GM19438 (cell line): ENCODE results near the gene DYNC2LI1.

Experiments
- ATAC-seq: cut with Tn5 transposase; IDR thresholded peaks from one replicate; pipeline ENCODE4 v1.9.1; 2021; ENCODE audit warnings: low read depth; ENCODE audit not compliant: unreplicated experiment

DYNC2LI1 gene

DNA sequence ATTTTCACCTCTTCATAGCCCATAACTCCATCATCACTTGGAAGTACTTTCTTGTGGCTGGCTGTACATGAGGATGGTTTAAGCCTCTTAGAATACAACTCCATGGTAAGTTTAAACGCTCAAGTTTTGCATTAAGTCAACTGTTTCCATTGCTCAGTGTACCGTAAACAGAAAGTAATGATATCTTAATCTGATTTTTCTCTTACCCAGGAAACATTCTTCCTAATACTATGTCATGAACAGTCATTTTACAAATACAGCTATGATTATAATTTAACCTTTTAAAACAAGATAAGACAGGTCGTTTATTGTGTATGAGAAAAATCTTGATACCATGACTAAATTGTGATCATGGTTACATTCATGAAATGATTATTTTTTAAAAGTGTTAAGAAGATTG lies 11.6 kb upstream of the DYNC2LI1 start:
- no peak for ATAC-seq

- ATAC-seq: no peak
Measured at GRCh38 chr2:43763091-43763490, 10.7 kb upstream of the DYNC2LI1 start.

GRCh38 chr2:43764086-43764705 lies 9.6 kb upstream of the DYNC2LI1 start:
- ATAC-seq: no peak

GRCh38 chr2:43766006-43766405 lies 7.8 kb upstream of the DYNC2LI1 start:
- ATAC-seq: no peak

- no peak for ATAC-seq
Measured at GRCh38 chr2:43774617-43775016, 778 bp downstream of the DYNC2LI1 start.

- ATAC-seq: no peak
Measured at GRCh38 chr2:43776324-43776723, 2.5 kb downstream of the DYNC2LI1 start.

GRCh38 chr2:43777306-43777926 lies 3.6 kb downstream of the DYNC2LI1 start:
- ATAC-seq: no peak

DNA sequence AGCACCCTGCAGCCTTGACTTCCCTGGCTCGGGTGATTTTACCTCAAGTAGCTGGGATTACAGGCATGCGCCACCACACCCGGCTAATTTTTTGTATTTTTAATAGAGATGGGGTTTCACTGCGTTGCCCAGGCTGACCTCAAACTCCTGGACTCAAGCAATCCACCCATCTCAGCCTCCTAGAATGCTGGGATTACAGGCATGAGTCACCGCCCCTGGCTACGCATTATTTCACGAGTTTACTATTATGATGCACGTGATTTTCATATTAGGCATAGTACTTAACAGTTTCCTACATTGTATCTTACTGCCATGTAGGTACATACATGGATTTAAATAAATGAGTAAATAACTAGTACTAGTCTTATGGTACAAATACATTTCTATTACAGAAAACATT lies 4.4 kb downstream of the DYNC2LI1 start:
- no peak for ATAC-seq

DNA sequence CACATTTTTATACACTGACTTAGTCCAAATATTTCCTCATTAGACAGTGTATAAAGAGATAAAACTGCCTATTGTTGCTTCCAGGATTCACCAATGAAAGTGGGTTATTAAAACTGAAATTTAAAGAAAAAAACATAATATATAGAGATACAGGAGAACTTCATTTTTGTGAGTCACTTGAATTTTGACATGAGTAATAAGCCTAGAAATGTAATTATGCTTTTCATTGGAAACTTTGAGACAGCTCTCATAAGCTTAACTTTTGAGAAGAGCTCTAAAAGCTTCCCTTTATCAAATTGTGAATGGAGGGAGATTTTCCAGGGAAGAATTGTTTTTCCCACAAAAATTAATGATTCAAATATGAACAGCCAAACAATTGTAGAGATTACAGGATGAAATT lies 14.1 kb downstream of the DYNC2LI1 start:
- ATAC-seq: no peak

GRCh38 chr2:43788646-43789045 lies 14.8 kb downstream of the DYNC2LI1 start:
- ATAC-seq: no peak

DNA sequence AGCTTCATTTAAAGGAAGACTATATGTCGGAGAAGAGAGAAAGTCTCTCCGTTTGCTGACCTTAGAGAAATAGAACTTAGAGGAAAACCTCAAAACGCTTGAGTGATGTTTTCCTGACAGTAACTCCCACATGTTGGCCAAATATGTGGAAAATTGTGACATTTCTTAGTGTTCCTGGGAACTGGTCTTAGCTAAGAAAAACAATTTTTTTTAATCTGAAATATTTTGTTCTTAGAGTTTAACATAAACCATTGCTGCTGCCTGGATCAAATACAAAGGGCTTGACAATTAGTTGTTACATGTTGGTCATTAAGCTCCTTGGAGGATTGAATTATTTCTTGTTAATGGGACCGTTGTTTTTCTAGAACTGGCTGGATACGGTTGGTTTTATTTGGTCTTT lies 16.3 kb downstream of the DYNC2LI1 start:
- ATAC-seq: no peak

GRCh38 chr2:43791035-43791765 lies 17.4 kb downstream of the DYNC2LI1 start:
- no peak for ATAC-seq

DNA sequence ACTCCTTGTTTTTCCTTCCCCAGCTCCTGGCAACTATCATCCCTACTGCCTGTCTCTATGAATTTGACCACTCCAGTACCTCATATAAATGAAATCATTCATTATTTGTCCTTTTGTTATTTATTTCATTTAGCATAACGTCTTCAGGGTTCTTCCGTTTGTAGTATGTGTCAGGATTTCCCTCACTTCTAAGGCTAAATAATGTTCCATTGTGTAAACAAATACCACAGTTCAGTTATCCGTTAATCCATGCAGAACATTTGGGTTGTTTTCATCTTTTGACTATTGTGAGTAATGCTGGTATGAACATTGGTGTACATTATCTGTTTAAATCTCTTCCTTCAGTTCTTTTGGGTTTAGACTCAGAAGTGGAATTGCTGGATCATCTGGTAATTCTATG lies 18.8 kb downstream of the DYNC2LI1 start:
- peak; percentile 66 for ATAC-seq

GRCh38 chr2:43794956-43795355 lies 21.1 kb downstream of the DYNC2LI1 start:
- no peak for ATAC-seq

DNA sequence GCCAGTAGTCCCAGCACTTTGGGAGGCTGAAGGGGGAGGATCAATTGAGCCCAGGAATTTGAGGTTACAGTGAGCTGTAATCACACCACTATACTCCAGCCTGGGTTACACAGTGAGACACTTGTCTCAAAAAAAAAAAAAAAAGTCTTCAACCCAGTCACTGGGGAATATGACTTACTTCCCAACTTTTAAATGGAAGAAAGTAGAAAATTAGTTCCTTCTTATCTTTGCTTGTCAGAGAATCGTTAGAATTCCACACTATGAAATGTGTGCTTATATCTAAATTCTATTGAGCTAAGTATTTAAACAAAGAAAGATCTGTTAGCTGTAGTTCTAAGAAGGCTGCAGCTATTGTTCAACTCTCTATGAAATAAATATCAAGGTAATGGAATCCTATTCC lies 22.4 kb downstream of the DYNC2LI1 start:
- no peak for ATAC-seq

- ATAC-seq: no peak
Measured at GRCh38 chr2:43798300-43798699, 24.5 kb downstream of the DYNC2LI1 start.

GRCh38 chr2:43800894-43801293 lies 27.1 kb downstream of the DYNC2LI1 start:
- ATAC-seq: no peak

DNA sequence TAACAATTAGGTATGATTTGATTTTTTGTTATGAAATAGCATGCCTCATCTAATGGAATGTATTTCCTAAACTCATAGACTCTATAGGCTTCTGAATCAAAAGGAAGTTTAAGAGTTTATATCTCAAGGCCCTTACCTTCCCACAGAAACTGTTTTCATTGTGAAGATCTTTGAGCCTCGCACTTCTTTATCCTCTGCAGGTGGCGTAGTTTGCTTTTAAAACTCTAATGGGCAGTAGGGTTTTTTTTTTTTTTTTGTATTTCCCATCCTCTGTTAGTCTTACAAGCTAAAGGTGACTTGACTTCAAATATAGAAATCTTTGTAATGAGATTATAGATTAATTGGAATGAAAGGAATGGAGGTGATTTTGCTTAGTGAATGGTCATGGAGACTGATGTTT lies 28.3 kb downstream of the DYNC2LI1 start:
- ATAC-seq: no peak

DNA sequence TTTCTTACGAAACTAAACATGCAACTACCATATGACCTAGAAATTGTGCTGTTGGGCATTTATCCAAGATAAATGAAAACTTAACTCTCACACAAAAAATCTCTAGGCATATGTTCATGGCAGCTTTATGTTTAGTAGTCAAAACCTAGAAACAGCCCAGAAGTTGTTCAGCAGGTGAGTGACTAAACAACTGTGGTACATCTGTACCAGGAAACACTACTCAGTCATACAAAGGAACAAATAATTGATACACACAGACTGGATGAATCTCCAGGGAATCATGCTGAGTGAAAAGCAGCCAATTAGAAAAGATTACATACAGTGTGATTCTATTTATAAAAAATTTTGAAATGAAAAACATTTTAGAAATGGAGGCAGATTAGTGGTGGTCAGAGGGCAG lies 29.3 kb downstream of the DYNC2LI1 start:
- no peak for ATAC-seq

DNA sequence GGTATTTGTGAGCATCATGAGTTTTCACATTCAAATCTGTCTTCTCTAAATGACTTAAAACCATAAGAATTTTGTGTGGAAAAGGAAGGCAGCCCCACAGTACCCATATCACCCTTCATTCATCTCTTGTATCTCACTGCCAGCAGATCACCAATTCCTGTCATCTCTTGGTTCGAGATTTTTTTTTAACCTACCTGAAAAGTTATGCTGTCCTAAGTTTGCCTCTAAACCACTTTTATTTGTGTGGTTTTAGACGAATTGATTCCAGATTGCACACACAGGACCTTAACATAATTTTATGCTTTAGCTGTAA lies 32.8 kb downstream of the DYNC2LI1 start:
- no peak for ATAC-seq

GRCh38 chr2:43810452-43810851 lies 36.6 kb downstream of the DYNC2LI1 start:
- ATAC-seq: no peak

DNA sequence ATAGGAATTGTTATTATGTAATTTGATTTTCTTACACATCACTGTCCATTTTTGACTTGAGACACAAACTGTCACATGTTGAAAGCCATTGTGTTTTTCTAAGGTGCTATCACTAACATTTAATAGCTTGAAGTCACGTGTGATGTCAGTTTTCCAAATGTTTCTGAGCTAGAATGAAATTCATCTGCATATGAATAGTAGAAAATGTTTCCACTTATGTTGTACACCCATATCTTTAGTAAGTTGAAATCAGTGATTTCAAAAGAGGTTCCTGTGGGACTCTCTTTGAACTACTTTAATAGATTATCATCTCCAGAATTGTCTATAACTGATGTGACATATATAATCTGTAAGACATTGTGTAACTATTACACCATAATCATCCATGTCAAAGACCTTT lies 37.0 kb downstream of the DYNC2LI1 start:
- no peak for ATAC-seq
